Measurements from ENCODE around the gene TRPM3.

Gene TRPM3

DNA sequence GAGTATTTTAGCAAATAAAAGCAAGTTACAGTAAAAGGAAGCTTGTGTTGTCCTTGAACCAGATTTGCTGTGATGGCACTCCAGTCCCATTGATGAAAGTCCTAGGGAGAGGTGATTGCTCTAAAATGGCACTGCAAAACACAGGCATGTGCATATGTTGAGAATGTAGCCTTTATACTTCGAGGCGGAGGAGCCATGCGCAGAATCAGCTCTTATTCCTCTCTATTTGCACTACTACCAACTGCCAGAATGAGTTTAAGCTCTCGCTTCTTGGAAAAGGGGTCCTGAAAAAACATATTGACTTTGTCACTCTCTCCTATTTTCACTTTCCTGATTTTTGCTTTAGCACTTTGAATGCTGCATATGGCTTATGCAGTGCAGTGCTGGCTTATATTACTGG is 429.0 kb downstream of the TRPM3 start:
- Histone ChIP-seq H3K36me3 (replicated peaks; ENCODE audit: insufficient read depth, low read length) (no peaks in the 10 kb centered on the region), H4K20me1 (ENCODE audit: insufficient read depth, low read length) (no peaks in the 10 kb centered on the region), H3K4me1 (ENCODE audit: low read length) (no peaks in the 10 kb centered on the region), H3K27ac (ENCODE audit: low read length) (no peak overlapping the region), H3K79me2 (ENCODE audit: low read length) (no peaks in the 10 kb centered on the region), H3K9ac (ENCODE audit: low read length) (no peak overlapping the region), H3K27me3 (replicated peaks; ENCODE audit: insufficient read depth, low read length) (no peaks in the 10 kb centered on the region), H3K9me2 (replicated peaks; ENCODE audit: insufficient read depth, low read length) (no peaks in the 10 kb centered on the region), H3F3A (ENCODE audit: insufficient read depth, low read length) (no peaks in the 10 kb centered on the region), H3K4me2 (ENCODE audit: low read depth, low read length) (no peak overlapping the region), H3K4me3 (ENCODE audit: low read length) (no peak overlapping the region), H2AFZ (ENCODE audit: low read length) (no peak overlapping the region), H3K9me3 (replicated peaks; ENCODE audit: insufficient read depth, low read length) (no peaks in the 10 kb centered on the region)
- TF ChIP-seq, protein P1, sequence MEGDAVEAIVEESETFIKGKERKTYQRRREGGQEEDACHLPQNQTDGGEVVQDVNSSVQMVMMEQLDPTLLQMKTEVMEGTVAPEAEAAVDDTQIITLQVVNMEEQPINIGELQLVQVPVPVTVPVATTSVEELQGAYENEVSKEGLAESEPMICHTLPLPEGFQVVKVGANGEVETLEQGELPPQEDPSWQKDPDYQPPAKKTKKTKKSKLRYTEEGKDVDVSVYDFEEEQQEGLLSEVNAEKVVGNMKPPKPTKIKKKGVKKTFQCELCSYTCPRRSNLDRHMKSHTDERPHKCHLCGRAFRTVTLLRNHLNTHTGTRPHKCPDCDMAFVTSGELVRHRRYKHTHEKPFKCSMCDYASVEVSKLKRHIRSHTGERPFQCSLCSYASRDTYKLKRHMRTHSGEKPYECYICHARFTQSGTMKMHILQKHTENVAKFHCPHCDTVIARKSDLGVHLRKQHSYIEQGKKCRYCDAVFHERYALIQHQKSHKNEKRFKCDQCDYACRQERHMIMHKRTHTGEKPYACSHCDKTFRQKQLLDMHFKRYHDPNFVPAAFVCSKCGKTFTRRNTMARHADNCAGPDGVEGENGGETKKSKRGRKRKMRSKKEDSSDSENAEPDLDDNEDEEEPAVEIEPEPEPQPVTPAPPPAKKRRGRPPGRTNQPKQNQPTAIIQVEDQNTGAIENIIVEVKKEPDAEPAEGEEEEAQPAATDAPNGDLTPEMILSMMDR (IDR thresholded peaks at IDR 0.05; ENCODE audit: low read length) = no peak
- no peak for TF ChIP-seq EZH2 (optimal IDR thresholded peaks at IDR 0.05; ENCODE audit: low read depth, low read length)
- TF ChIP-seq EZH2phosphoT487 (IDR thresholded peaks at IDR 0.05; ENCODE audit: low read length) = no peak
- DNase-seq = no peak

DNA sequence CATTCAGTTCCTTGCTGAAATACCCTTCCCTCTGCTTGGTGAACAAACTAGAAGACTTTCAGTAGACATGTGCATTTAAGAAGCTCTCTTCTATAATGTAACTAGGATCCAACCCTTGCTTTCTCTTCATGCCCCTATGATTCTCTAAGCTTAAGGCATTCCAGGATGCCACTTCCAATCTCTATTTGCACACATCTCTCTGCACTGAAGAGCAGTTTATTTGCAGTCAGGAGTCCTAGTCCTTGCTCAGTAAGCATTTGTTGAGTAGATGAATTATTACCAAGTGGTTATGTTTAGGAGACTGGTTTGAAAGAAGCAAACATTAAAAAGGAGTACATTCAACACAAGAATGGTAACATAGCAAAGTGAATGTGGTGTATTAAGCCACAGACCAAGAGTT is 432.7 kb downstream of the TRPM3 start:
- Histone ChIP-seq H3K4me2 (ENCODE audit: low read depth, low read length) (no peak overlapping the region), H2AFZ (ENCODE audit: low read length) (no peak overlapping the region), H3F3A (ENCODE audit: insufficient read depth, low read length) (no peaks in the 10 kb centered on the region), H3K36me3 (replicated peaks; ENCODE audit: insufficient read depth, low read length) (no peaks in the 10 kb centered on the region), H3K4me3 (ENCODE audit: low read length) (no peak overlapping the region), H3K27me3 (replicated peaks; ENCODE audit: insufficient read depth, low read length) (no peaks in the 10 kb centered on the region), H4K20me1 (ENCODE audit: insufficient read depth, low read length) (no peaks in the 10 kb centered on the region), H3K4me1 (ENCODE audit: low read length) (no peaks in the 10 kb centered on the region), H3K27ac (ENCODE audit: low read length) (no peak overlapping the region), H3K9me2 (replicated peaks; ENCODE audit: insufficient read depth, low read length) (no peaks in the 10 kb centered on the region), H3K9me3 (replicated peaks; ENCODE audit: insufficient read depth, low read length) (no peaks in the 10 kb centered on the region), H3K9ac (ENCODE audit: low read length) (no peak overlapping the region), H3K79me2 (ENCODE audit: low read length) (no peaks in the 10 kb centered on the region)
- TF ChIP-seq EZH2 (optimal IDR thresholded peaks at IDR 0.05; ENCODE audit: low read depth, low read length) = no peak
- no peak for DNase-seq

DNA sequence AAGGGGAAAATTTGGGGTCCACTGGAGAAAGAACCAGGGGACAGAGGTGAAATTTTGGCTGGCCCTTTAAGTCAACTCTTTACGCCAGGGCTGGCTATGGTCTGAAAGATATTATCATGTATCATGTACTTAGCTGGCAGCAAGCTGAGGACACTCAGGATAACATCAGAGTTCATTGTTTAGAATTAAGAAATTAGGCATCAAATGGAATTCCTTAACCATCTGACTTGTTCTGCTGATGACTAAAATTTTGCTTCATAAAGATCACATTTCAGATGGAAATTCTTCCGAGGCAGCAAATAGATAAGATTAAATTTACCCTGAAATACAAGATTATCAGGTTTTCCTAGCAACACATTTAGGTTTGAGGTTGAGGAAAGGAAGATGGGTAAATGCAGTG is 437.6 kb downstream of the TRPM3 start:
- Histone ChIP-seq H3K27ac (ENCODE audit: low read length) (no peak overlapping the region), H3K9ac (ENCODE audit: low read length) (no peak overlapping the region), H3F3A (ENCODE audit: insufficient read depth, low read length) (no peaks in the 10 kb centered on the region), H3K27me3 (replicated peaks; ENCODE audit: insufficient read depth, low read length) (no peaks in the 10 kb centered on the region), H3K4me2 (ENCODE audit: low read depth, low read length) (no peak overlapping the region), H2AFZ (ENCODE audit: low read length) (no peak overlapping the region), H3K4me3 (ENCODE audit: low read length) (no peak overlapping the region), H3K4me1 (ENCODE audit: low read length) (no peaks in the 10 kb centered on the region), H3K79me2 (ENCODE audit: low read length) (no peaks in the 10 kb centered on the region), H4K20me1 (ENCODE audit: insufficient read depth, low read length) (no peaks in the 10 kb centered on the region), H3K36me3 (replicated peaks; ENCODE audit: insufficient read depth, low read length) (no peaks in the 10 kb centered on the region), H3K9me3 (replicated peaks; ENCODE audit: insufficient read depth, low read length) (no peaks in the 10 kb centered on the region), H3K9me2 (replicated peaks; ENCODE audit: insufficient read depth, low read length) (no peaks in the 10 kb centered on the region)
- TF ChIP-seq, protein P1 (IDR thresholded peaks at IDR 0.05; ENCODE audit: low read length) = no peak
- TF ChIP-seq EZH2phosphoT487 (IDR thresholded peaks at IDR 0.05; ENCODE audit: low read length) (no peak), EZH2 (optimal IDR thresholded peaks at IDR 0.05; ENCODE audit: low read depth, low read length) (no peak)
- no peak for DNase-seq

DNA sequence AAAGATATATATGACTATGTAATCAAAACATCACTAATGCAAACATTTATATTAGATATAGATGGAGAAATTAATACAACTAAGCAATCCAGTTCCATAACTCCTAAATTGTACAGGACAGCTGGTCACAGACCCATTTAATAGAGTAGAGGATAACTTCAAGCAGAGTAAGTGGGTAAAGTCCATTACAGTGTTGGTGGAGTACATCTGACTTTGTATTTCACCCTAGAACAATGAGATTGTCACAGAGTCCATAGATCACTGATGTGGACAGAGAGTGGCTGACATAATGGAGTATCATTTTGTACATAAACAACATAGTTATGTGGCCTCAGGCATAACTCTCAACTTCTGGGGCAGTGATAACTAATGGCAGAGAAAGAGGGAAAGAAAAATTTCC is 439.1 kb downstream of the TRPM3 start:
- Histone ChIP-seq H4K20me1 (ENCODE audit: insufficient read depth, low read length) (no peaks in the 10 kb centered on the region), H3K27me3 (replicated peaks; ENCODE audit: insufficient read depth, low read length) (no peaks in the 10 kb centered on the region), H3K4me1 (ENCODE audit: low read length) (no peaks in the 10 kb centered on the region)

More for the DNA sequence above, 439.1 kb downstream of the TRPM3 start:
- Histone ChIP-seq H3K9ac (ENCODE audit: low read length) (no peak overlapping the region), H3F3A (ENCODE audit: insufficient read depth, low read length) (no peaks in the 10 kb centered on the region), H3K4me3 (ENCODE audit: low read length) (no peak overlapping the region), H3K9me3 (replicated peaks; ENCODE audit: insufficient read depth, low read length) (no peaks in the 10 kb centered on the region), H3K79me2 (ENCODE audit: low read length) (no peaks in the 10 kb centered on the region), H3K9me2 (replicated peaks; ENCODE audit: insufficient read depth, low read length) (no peaks in the 10 kb centered on the region), H3K27ac (ENCODE audit: low read length) (no peak overlapping the region), H3K4me2 (ENCODE audit: low read depth, low read length) (no peak overlapping the region), H3K36me3 (replicated peaks; ENCODE audit: insufficient read depth, low read length) (no peaks in the 10 kb centered on the region), H2AFZ (ENCODE audit: low read length) (no peak overlapping the region)
- TF ChIP-seq EZH2phosphoT487 (IDR thresholded peaks at IDR 0.05; ENCODE audit: low read length) (no peak), EZH2 (optimal IDR thresholded peaks at IDR 0.05; ENCODE audit: low read depth, low read length) (no peak)
- TF ChIP-seq, protein P1 (IDR thresholded peaks at IDR 0.05; ENCODE audit: low read length) = no peak
- DNase-seq = no peak
